Endometrial microvascular endothelial cells (primary cell): Measurements from ENCODE around the gene TMED1. TPM values are rescaled to one million over a fixed set of nuclear protein-coding genes. Genes with fewer than 3 reads are reported as not detected.

ENCODE experiments used
- in situ Hi-C: cut with HindIII; loops from 2 replicates; pipeline ENCODE4 v1.10.0; 2017; ENCODE audit warnings: low sequenced_read_pairs, low pct_unique_long_range_greater_than_20kb; ENCODE audit errors: inconsistent ontology term
- total RNA-seq: library from RNA; depleted of rRNA; stranded (reverse); fragments of >200 nt; gene quantifications from one replicate; pipeline ENCODE4 v1.2.3, GENCODE V29; 2015; ENCODE audit errors: inconsistent ontology term

Gene TMED1
- total RNA-seq, 1 donor from 2014 or later: 52.4 TPM

- in situ Hi-C loops: no loop called here
These were observed 693 bp upstream of the TMED1 start for GRCh38 chr19:10836479-10837330.

- in situ Hi-C loops: no loop called here
These were observed 791 bp downstream of the TMED1 start for GRCh38 chr19:10835089-10835753.

- in situ Hi-C loops: no loop called here
These were observed 3.1 kb downstream of the TMED1 start for GRCh38 chr19:10832939-10833296.

- in situ Hi-C loops: no loop called here
These were observed 3.7 kb downstream of the TMED1 start for GRCh38 chr19:10831987-10832938.

- in situ Hi-C loops: no loop called here
These were observed 4.9 kb downstream of the TMED1 start for GRCh38 chr19:10830931-10831779.

- in situ Hi-C loops: no loop called here
These were observed 5.6 kb downstream of the TMED1 start for GRCh38 chr19:10830370-10830769.

- in situ Hi-C loops: no loop called here
These were observed 6.0 kb downstream of the TMED1 start for GRCh38 chr19:10829967-10830366.

- in situ Hi-C loops: no loop called here
These were observed 6.8 kb downstream of the TMED1 start for GRCh38 chr19:10828981-10829821.

GRCh38 chr19:10826846-10827245 is 9.2 kb downstream of the TMED1 start:
- in situ Hi-C loops: no loop called here

- in situ Hi-C loops: no loop called here
These were observed 9.8 kb downstream of the TMED1 start for GRCh38 chr19:10826231-10826630.

GRCh38 chr19:10823690-10824089 is 12.3 kb downstream of the TMED1 start:
- in situ Hi-C loops: no loop called here

GRCh38 chr19:10820173-10820572 is 15.8 kb downstream of the TMED1 start:
- in situ Hi-C loops: no loop called here

GRCh38 chr19:10819124-10820060 is 16.6 kb downstream of the TMED1 start:
- in situ Hi-C loops: no loop called here

GRCh38 chr19:10818301-10819123 is 17.5 kb downstream of the TMED1 start:
- in situ Hi-C loops: no loop called here

- in situ Hi-C loops: no loop called here
These were observed 18.5 kb downstream of the TMED1 start for GRCh38 chr19:10817291-10818038.
